ENCODE results near the gene PGM2.
A peak's percentile ranks its signal among the peaks of the same experiment; 100 is the strongest.

Gene PGM2

GRCh38 chr4:37826295-37827029 lies at the start of gene PGM2:
Gene PGM2 (plus strand): TSS chr4:37826686. CDS start chr4:37826733, 47 bp downstream.
- peak; percentile 77 to 92 for DNase-seq

DNA sequence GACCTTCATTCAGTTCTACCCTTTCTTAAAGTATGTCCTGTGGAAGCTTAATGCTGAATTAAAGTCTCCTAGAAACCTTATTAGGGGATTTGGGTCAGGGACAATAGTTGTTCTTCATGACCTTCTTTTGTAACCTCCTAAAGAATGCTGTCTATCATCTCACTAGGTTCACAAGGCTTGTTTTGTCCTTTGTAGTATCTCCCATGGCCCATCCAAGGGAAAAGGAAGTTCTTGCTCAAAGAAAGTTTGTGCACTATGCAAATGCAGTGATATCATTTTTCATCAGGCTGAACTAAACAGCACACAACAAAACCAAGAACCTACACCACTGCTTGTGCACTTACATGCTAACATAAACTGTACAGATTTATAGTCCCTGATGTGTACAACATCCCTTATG lies 46.6 kb upstream of the PGM2 start:
- DNase-seq: no peak

GRCh38 chr4:37780444-37781130 lies 45.9 kb upstream of the PGM2 start:
- peak in 1 of 2 donors; percentile 22 for DNase-seq

DNA sequence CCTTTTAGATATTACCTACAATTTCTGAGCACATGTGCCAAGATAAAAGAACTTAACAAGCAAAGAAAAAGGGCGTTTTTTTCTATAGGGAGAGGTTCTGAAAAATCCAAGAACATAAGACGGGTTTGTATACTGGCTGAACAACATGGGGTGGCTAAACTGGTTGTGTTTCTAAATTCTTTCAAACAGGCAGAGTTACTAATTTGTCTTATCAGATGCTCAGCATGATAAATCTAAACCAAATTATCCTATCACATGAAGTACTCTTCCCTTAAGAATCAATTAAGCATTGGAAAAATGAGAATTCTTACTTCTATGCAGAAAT lies 45.4 kb upstream of the PGM2 start:
- DNase-seq: no peak

DNA sequence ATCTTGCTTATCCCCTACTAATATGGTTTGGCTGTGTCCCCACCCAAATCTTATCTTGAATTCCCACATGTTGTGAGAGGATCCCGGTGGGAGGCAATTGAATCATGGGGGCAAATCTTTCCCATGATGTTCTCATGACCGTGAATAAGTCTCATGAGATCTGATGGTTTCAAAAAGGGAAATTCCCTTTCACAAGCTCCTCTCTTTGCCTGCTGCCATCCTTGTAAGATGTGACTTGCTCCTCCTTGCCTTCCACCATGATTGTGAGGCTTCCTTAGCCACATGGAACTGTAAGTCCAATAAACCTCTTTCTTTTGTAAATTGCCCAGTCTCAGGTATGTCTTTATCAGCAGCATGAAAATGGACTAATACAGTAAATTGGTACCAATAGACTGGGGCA lies 40.2 kb upstream of the PGM2 start:
- DNase-seq: peak in 1 of 2 donors; percentile 18

DNA sequence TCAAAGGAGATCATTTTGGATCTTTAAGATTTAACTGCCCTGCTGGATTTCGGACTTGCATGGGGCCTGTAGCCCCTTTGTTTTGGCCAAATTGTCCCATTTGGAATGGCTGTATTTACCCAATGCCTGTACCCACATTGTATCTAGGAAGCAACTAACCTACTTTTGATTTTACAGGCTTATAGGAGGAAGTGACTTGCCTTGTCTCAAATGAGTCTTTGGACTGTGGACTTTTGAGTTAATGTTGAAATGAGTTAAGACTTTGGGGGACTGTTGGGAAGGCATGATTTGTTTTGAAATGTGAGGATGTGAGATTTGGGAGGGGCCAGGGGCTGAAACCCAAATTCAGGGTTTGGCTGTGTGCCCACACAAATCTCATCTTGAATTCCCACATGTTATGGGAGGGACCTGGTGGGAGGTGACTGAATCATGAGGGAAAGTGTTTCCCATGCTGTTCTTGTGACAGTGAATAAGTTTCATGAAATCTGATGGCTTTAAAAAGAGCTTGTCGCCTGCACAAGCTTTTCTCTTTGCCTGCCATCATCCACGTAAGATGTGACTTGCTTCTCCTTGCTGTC lies 38.5 kb upstream of the PGM2 start:
- peak; percentile 15 to 62 for DNase-seq

DNA sequence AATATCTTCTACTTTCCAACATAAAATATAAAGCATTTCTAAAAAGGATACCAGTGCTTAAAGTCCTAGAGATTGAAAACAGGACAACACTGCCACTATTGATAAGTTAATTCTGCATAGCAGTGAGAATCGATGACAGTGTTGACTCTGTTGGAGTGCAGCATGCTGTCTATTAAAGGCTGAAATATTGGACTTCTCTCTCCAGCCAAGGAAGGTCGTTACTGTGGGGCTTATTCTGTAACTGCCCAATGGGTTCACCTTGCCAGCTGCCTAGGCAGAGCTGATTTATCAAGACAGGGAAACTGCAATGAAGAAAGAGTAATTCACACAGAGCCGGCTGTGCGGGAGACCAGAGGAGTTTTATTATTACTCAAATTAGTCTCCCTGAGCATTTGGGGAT lies 37.7 kb upstream of the PGM2 start:
- DNase-seq: no peak

DNA sequence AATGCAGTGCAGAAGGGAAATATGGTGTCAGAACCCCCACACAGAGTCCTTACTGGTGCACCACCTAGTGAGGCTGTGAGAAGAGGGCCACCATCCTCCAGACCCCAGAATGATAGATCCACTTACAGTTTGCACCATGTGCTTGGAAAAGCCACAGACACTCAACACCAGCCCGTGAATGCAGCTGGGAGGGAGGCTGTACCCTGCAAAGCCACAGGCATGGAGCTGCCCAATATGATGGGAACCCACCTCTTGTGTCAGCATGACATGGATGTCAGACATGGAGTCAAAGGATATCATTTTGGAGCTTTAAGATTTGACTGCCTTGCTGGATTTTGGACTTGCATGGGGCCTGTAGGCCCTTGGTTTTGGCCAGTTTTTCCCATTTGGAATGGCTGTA lies 34.2 kb upstream of the PGM2 start:
- no peak for DNase-seq

GRCh38 chr4:37793562-37793961 lies 32.9 kb upstream of the PGM2 start:
- DNase-seq: peak; percentile 35 to 51

DNA sequence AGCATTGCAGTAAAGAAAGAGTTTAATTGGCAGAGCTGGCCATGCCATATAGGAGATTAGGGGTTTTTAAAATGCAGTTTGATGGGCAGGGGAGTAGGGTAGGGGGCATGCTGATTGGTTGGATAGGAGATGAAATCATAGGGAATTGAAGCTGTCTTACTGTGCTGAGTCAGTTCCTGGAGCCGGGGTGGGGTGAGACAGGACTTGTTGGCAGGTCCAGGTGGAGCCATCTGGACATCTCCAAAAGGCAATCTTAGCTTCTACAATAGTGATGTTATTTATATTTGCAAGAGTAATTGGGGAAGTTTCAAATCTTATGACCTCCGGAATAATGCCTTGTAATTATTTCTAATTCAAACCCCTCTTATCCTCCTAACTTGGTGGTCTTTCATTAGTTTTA lies 32.4 kb upstream of the PGM2 start:
- no peak for DNase-seq

GRCh38 chr4:37795581-37796195 lies 30.8 kb upstream of the PGM2 start:
- DNase-seq: no peak

DNA sequence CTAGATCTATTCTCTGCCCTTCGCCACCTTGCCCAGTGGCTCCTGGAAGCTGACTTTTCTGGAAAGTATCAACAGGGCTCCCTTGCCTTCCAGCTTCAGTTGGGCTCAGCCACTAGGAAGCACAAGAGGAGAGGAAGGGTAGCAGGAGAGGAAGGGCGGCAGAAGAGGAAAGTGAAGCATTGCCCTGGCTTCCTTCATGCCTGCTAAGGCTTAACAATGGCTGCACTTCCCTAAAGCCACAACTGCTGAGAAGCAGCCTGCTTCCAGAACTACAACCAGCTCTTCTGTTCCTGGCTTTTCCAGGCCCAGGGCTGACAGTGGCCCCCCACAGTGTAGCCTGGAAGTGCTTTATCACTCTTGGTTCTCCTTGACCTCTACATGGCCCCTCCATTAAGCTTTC lies 29.1 kb upstream of the PGM2 start:
- no peak for DNase-seq

DNA sequence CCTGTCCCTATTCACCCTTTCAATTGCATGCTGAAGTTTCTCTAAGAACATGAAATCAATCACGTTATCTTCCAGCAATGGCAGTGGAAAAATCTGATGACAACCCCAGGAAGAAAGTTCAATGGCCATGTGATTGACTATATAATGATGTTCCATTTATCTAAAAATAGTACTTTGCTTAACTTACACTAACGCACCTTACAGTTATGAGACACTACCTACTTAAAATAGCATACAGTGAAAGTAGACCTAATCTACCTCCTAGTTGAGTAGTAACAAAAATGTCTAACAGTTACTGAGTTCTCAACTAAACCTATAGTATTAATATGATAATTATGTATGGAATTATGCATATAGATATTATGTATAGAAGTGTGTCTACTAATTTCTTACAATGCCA lies 28.6 kb upstream of the PGM2 start:
- no peak for DNase-seq

GRCh38 chr4:37798616-37799015 lies 27.9 kb upstream of the PGM2 start:
- no peak for DNase-seq

DNA sequence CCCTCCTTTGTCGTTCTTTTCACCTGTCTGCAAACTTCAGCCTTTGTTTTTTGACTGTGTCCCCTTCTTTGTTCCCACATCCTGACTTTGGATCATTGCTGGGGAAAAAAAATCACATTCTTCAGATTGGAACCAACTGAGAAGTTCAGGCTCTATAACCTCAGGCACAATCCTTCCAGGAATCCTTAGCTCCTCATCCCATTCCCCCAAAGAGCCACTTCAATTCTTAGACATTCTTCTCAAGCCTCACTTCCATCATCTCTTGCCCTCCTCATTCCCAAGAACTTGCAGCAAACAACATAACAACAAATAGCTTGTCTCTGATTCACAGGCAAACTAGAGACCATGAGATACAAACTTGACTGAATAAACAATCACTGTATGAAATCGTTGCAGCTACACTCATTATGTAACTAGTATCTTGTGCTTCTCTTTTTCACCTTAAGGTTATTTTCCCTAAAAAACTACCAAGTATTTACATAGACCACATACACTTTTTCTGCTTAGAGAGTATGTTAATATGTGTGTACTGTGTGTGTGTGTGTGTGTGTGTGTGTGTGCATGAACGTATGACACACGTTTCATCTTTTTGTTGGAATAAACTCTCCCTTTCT lies 26.4 kb upstream of the PGM2 start:
- peak; percentile 16 to 49 for DNase-seq

DNA sequence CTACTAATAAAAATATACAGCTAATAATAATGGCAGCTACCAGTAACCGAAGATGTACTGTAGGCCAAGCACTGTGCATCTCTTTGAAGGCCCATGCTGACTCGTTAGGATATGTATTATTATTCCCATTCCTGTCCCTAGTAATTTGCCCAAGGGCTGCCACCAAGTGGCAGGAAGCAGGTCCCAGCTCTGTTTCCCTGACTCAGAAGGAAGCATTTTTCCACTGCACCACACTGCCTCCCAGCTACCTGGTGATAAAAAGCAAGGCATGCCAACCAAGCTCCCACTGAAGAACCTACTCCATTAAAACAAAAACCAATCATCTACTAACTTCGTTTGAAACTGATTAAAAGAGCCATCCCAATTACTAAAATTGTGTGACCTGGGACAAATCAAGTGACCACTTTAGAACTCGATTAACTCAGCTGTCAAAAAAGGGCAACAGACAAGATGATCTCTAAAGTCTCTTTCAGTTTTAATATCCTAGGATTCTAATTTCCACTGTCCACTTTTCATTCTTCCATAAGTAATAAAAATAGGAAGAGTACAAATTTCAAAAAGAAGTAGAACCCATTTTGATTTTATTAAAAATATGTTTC lies 24.3 kb upstream of the PGM2 start:
- DNase-seq: no peak

- DNase-seq: peak in 1 of 2 donors; percentile 77
Observed at GRCh38 chr4:37803348-37803973, 23.0 kb upstream of the PGM2 start.

GRCh38 chr4:37805091-37805490 lies 21.4 kb upstream of the PGM2 start:
- DNase-seq: no peak

DNA sequence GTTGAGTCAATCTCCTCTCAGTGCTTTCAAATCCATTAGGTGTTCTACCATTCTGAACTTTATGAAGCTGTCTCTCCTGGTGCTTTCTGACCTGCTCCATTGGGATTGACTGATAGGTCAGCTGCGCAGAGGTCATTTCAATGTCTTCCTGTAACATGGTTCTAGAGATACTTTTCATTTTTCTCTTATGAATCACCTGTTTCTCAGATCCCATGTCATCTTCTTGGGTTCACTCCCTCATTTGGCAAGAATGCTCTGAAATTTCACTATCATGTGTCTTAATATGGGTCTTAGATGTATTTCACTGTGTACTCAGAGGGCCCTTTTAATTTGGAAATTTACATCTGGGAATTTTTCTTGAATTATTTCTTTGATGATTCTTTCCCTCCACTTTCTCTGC lies 13.8 kb upstream of the PGM2 start:
- no peak for DNase-seq

GRCh38 chr4:37815591-37815990 lies 10.9 kb upstream of the PGM2 start:
- no peak for DNase-seq

- no peak for DNase-seq
Observed at GRCh38 chr4:37816006-37816405, 10.5 kb upstream of the PGM2 start.

GRCh38 chr4:37816719-37817118 lies 9.8 kb upstream of the PGM2 start:
- DNase-seq: no peak

DNA sequence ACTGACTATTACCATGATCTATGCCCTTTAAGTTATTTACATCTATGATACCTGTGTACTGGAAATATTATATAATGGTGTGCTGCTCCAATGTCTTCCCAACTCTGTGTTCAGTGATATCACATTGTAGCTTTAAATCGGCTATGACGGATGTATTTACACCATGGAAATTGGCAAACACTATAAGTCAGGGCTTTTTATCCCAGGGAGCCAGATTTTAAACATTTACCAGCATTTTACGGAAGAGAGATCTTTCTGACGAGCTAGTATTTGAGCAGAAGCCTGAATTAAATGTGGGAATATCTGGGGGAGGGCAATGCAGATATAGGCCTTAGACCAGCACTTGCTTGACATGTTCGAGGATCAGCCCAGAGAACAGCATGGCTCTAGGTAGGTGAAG lies 7.7 kb upstream of the PGM2 start:
- no peak for DNase-seq
